GM12872 (cell line): Measurements from ENCODE around the gene NOTCH2.

Experiments
- TF ChIP-seq, protein P1 (sequence below): IDR thresholded peaks from 3 replicates; pipeline ENCODE4 v1.5.1; 2011; ENCODE audit warnings: low read depth, mild to moderate bottlenecking, low read length, moderate library complexity; ENCODE audit not compliant: insufficient read depth

Gene NOTCH2

DNA sequence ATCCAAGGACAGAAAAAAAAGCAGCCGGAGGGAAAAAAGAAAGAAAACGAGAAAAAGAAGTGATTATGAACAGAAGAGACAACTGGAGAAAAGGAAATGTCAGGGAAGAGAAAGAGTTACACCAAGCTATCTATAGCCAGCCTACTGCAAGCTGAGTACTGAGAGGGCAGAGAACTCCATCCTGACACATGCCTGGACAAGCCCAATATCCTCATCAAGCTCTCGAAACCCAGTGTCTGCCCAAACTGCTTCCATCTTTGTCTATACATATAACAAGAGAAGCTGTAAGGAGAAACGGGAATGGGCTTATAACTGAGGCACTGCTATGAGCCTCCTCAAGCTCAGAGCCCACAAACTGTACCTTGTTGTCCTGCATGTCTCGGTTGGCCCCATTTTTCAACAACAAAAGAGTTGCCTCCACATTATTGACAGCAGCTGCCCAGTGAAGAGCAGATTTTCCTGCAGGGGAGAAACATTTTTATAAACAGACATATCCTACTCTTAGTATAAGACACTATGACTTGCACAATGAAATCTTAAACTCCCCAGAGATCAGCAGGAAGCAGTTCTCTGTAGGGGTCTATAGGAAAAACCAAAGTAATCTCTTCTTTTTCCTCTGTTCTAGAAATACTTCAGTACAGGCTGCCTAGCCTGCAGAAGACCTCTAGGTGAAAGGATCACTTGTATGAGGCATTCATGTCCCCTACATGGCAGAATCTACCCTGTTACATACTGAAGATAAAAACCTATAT is 152.0 kb downstream of the NOTCH2 start:
- TF ChIP-seq, protein P1, sequence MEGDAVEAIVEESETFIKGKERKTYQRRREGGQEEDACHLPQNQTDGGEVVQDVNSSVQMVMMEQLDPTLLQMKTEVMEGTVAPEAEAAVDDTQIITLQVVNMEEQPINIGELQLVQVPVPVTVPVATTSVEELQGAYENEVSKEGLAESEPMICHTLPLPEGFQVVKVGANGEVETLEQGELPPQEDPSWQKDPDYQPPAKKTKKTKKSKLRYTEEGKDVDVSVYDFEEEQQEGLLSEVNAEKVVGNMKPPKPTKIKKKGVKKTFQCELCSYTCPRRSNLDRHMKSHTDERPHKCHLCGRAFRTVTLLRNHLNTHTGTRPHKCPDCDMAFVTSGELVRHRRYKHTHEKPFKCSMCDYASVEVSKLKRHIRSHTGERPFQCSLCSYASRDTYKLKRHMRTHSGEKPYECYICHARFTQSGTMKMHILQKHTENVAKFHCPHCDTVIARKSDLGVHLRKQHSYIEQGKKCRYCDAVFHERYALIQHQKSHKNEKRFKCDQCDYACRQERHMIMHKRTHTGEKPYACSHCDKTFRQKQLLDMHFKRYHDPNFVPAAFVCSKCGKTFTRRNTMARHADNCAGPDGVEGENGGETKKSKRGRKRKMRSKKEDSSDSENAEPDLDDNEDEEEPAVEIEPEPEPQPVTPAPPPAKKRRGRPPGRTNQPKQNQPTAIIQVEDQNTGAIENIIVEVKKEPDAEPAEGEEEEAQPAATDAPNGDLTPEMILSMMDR: no peak

DNA sequence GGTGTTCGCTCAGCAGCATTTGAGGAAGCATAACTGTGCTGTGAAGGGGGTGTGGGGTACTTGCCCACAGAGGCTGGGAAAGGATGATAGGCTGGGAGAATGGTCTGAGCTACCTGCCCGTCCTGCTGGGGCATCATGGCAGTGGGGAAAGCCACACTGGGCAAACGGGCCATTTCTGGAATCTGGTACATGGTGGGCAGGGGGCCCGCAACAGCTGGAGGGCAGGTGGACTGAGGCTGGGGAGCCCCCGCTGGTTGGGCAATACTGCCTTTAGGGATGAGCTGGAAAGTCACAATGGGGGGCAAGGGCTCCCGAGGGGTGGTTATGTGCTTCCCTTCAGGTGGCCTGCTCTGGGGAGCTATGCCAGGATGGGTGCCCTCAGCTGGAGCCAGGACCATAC is 153.9 kb downstream of the NOTCH2 start:
- TF ChIP-seq, protein P1: no peak

DNA sequence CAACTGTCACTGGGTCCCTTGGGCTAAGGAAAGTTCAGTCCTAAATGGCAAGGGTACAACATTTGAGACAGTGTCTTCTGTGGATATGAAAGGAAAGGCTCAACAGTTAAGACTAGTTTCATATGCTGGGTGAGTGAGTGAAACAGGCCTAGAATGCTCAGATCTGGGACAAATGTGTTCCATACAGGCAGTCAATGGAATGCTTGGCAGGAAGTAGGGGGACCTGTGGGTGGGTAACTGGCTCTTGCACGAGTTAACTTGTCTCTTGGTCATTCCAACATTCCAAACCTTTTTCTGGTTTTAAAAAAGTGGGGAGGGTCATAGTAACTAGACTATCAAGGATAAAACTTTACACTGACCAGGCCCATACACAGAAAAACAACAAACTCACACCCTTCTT is 155.4 kb downstream of the NOTCH2 start:
- TF ChIP-seq, protein P1: no peak

DNA sequence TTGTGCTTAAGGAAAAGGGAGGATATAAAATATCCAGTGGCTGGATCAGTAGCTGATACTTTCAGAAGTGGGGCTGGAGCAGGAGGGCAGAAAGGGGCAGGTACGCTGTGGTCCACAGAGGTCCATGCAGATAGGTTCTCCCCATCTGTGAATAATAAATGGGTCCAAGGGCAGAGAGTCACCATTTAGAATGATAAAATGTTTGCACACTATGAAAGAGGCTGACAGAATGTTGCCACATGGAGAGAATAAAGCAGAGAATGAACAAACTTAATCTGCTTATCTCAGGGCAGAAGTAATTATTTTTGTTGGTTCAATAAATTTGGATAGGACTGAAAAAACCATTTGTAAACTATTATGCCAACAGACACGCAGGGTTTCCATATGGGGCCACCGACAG is 156.5 kb downstream of the NOTCH2 start:
- TF ChIP-seq, protein P1: no peak

DNA sequence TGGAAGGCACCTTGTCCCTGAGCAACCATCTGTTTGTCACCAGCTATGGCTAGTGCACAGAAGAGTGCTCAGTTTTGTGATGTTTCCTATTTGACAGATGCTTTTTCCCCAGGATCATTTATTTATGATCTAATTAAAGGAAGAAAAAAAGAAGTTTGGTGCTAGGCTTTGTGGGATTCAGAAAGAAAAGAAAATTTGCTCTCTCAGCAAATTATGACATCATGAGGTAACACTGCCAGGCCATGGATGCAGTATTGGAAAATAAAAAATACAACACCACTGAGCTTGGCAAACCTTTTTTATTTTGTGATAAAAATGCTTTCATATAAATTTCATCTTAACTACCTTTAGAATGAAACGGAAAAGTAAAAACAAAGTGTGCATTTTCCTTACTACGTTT is 157.7 kb downstream of the NOTCH2 start:
- TF ChIP-seq, protein P1: no peak

DNA sequence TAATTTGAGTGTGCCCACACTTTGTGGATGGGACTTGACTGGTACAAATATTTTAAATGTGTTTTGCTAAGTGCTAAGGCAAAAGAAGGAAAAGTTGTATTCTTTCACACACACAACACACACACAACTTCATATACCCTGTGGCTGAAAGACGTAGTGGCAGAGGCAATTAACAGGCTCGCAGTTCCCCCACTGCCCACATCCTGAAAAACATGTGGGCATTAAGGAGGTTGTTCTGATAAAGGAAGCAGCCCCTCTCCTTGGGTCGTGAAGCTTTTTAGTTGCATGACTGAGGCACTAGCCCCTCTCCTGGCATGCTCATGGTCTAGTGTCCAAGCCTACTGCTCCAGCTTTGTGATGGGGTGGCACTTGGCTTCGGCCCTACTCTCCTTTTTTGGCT is 158.8 kb downstream of the NOTCH2 start:
- TF ChIP-seq, protein P1: no peak

DNA sequence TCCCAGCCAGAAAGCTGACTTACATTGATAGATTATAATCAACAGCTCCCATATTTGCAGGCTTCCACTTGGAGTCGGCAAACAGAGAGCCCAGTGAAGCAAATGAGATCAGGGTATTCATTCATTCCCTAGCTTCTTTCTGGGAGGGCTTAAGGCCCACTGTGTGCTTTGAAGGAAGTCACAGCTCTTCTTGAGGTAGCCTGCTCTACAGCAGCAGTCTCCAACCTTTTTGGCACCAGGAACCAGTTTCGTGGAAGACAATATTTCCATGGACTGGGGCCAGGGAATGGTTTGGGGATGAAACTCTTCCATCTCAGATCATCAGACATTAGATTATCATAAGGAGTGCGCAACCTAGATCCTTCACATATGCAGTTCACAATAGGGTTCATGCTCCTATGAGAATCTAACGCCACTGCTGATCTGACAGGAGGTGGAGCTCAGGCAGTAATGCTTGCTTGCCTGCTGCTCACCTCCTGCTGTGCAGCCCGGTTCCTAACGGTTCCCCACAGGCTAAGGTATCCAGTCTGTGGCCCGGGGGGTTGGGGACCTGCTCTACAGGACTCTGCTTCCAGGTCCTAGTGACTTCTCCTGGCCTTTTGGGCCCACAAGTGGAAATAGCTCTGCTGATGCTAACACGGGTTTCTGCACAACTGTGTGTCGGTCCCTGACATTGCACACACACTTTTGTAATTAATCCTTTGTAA is 159.4 kb downstream of the NOTCH2 start:
- TF ChIP-seq, protein P1: no peak
